ENCODE results near the gene TCEAL4. TPM values are rescaled to one million over a fixed set of nuclear protein-coding genes. Genes with fewer than 3 reads are reported as not detected.

Gene TCEAL4
- 15.5 and 23.8 TPM in 2 replicates for total RNA-seq (2014; rRNA removed; shearing (Covaris generic))

DNA sequence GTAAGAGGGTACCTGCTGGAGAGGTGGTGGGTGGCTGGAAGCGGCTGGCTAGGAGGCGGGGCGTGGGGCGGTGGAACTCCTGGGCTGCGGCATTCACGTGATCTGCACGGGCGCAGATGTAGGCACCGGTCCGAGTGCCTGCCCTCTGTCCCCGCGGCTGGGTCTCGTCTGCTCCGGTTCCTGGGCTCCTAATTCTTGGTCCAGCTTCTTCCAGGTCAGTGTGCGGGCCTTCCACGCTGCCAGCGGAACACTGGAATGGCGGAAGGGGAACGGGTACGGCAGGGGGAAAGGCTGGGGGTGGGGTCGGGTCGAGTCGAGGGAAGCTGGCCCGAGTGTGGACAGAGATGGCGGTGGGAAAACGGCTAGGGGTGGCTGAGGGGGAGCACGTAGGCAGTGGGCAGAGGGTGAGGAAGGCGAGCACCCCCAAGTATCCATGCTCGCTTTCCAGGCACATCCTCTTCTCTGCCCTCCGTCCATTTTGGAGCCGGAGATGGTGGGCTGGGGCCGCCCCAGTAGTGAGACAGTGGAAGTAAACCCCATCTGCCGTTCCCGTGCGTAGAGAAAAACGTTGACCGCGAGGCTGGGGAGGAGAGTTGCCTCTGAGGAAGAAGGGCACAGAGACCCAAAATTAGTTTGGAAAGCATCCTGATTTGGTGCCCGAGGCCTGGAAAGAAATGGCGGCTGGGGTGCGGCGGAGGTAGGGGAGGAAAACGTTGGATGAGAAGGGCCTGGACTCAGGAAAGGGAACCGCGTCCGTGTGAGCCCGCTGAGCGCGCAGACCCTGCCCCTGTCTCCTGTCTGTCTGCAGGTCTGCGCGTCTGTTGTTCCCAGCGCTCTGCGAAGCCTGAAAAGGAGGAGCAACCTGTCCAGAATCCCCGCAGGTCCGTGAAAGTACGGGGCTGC lies at the start of gene TCEAL4:
TCEAL4 (plus strand) TSS at position 105 of the 903 bp plus-strand sequence. CDS start 1,161 bp downstream, outside the sequence.
- no peaks in the 10 kb centered on the region for H3K27me3 ChIP-seq (ENCODE audit: control insufficient read depth, insufficient read depth, low read length)
- peak within 1 kb of the TSS; percentile 66 for H3K4me3 ChIP-seq (ENCODE audit: insufficient read depth, low read depth, low read length)
- peaks cover 6% of the 10 kb centered on the region for H3K36me3 ChIP-seq (replicated peaks; ENCODE audit: control insufficient read depth, insufficient read depth, low read length)
- DNase-seq: peak; percentile 71

DNA sequence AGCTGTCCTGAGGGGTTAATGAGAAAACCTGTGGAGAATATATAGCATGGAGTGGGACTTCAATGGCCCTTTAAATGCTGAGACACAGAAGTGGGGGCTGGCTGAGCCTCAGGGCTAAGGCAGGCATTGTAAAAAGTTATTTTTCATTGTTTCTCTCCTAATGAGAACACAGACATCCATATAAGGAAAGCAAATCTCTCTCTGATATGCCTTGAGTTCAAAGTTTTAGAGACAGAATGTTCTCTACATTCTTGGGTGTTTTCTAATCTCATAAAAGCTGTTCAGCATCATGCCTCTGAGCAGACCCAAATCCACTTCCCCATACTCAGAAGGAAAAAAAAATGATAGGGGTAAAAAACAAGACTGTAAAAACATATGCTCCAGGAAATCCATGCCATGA lies 49.2 kb upstream of the TCEAL4 start:
- DNase-seq: no peak
- Histone ChIP-seq H3K4me3 (ENCODE audit: insufficient read depth, low read depth, low read length) (no peak overlapping the region), H3K36me3 (replicated peaks; ENCODE audit: control insufficient read depth, insufficient read depth, low read length) (no peaks in the 10 kb centered on the region), H3K27me3 (ENCODE audit: control insufficient read depth, insufficient read depth, low read length) (no peaks in the 10 kb centered on the region)

DNA sequence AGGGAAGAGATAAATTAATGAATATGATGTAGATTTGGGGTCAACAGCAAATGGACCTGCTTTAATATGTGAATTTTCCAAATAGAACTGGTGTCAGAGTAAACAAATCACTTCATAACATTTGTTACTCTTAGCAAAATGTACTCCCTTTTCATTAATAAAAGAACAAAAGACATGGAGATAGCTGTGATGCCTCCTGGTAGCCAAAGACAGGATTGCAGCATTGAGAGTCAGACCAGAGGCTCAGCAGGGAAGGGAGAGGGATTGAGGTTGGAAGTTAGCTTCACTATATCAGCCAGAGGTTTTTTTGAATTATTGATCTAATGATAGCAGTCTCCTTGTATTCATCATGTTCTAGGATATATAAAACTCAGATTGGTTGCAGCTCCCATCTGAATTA lies 48.6 kb upstream of the TCEAL4 start:
- DNase-seq: no peak
- Histone ChIP-seq H3K4me3 (ENCODE audit: insufficient read depth, low read depth, low read length) (no peak overlapping the region), H3K27me3 (ENCODE audit: control insufficient read depth, insufficient read depth, low read length) (no peaks in the 10 kb centered on the region), H3K36me3 (replicated peaks; ENCODE audit: control insufficient read depth, insufficient read depth, low read length) (no peaks in the 10 kb centered on the region)

DNA sequence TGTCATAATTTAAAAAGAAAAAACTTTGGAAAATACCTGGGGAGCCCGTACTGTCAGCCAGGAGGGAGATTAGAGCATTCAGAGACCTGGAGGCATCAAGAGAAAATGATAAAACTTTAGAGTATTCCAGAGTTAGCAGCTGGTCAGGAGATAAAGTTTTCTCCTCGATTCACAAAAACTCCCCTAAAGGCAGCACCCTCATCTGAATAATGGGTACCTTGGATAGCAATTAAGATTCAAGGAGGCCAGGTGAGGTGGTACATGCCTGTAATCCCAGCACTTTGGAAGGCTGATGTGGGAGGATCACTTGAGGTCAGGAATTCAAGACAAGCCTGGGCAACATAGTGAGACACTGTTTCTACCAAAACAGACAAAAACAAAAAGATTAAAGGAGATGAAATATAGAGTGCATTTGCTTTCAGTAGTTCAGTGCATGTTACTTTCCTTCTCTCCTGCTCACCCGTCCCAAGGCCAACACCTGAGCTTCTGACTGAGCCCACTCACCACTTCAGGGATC lies 47.4 kb upstream of the TCEAL4 start:
- no peak for DNase-seq
- no peaks in the 10 kb centered on the region for H3K36me3 ChIP-seq (replicated peaks; ENCODE audit: control insufficient read depth, insufficient read depth, low read length)
- no peak overlapping the region for H3K4me3 ChIP-seq (ENCODE audit: insufficient read depth, low read depth, low read length)
- no peaks in the 10 kb centered on the region for H3K27me3 ChIP-seq (ENCODE audit: control insufficient read depth, insufficient read depth, low read length)

DNA sequence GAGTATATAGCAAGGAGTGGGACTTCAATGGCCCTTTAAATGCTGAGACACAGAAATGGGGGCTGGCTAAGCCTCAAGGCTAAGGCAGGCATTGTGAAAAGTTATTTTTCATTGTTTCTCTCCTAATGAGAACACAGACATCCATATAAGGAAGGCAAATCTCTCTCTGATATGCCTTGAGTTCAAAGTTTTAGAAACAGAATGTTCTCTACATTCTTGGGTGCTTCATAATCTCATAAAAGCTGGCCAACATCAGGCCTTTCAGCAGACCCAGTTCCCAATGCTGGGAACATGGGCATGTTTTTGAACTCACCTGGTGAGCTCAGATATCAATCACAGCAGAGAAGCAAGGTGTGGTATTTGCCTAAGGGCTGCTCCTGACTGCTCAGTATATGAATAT lies 46.6 kb upstream of the TCEAL4 start:
- Histone ChIP-seq H3K27me3 (ENCODE audit: control insufficient read depth, insufficient read depth, low read length) (no peaks in the 10 kb centered on the region), H3K4me3 (ENCODE audit: insufficient read depth, low read depth, low read length) (no peak overlapping the region), H3K36me3 (replicated peaks; ENCODE audit: control insufficient read depth, insufficient read depth, low read length) (no peaks in the 10 kb centered on the region)
- no peak for DNase-seq

DNA sequence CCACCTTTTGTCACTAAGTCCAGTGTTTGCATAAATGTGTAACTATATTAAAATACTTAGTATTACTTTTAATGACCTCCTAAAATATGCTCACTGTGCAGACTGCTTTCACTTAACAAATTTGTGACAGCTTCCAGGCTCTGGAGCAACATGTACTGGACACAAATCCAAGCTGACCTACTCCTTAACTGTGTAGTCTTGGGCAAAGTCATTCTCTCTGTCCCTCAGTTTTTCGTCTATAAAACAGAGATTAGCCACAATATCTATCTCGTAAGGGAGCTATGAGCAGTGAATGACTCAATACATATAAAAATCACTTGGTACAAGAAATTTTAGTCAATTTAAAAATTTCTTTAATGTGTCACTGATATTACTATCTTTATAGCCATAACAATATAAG lies 45.6 kb upstream of the TCEAL4 start:
- Histone ChIP-seq H3K4me3 (ENCODE audit: insufficient read depth, low read depth, low read length) (no peak overlapping the region), H3K36me3 (replicated peaks; ENCODE audit: control insufficient read depth, insufficient read depth, low read length) (no peaks in the 10 kb centered on the region), H3K27me3 (ENCODE audit: control insufficient read depth, insufficient read depth, low read length) (no peaks in the 10 kb centered on the region)
- no peak for DNase-seq

DNA sequence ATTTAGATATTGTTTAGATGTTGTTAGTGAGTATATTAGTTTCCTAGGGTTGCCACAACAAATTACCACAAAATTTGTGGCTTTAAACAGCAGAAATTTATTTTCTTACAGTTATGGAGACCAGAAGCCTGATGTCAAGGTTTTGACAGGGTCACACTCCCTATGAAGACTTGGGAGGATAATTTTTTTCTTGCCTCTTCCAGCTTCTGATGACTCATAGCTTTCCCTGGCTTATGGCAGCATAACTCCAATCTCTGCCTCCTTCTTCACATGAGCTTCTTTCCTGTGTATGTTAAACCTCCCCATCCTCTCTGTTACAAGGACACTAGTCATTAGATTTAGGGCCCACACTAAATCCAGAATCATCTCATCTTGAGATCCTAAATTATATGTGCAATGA lies 45.2 kb upstream of the TCEAL4 start:
- DNase-seq: no peak
- Histone ChIP-seq H3K4me3 (ENCODE audit: insufficient read depth, low read depth, low read length) (no peak overlapping the region), H3K36me3 (replicated peaks; ENCODE audit: control insufficient read depth, insufficient read depth, low read length) (no peaks in the 10 kb centered on the region), H3K27me3 (ENCODE audit: control insufficient read depth, insufficient read depth, low read length) (no peaks in the 10 kb centered on the region)

DNA sequence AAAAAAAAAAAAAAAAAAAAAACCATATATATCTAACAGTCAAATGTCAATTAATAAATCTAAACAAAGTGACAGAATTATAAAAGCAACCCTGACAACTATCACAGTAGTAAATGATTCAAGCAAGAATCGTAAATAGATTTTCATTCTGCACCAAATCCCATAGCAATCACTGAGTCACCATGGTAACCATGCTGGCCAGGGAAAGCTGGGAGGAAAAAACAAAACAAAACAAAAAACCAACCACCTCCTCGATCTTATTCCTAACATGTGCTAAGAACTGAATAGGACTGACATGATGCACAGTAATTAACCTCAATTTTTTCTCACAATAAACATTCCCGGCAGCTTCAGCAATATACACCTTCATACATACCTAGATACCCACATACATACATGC lies 35.4 kb upstream of the TCEAL4 start:
- no peak for DNase-seq
- H3K4me3 ChIP-seq (ENCODE audit: insufficient read depth, low read depth, low read length): no peak overlapping the region
- no peaks in the 10 kb centered on the region for H3K36me3 ChIP-seq (replicated peaks; ENCODE audit: control insufficient read depth, insufficient read depth, low read length)
- no peaks in the 10 kb centered on the region for H3K27me3 ChIP-seq (ENCODE audit: control insufficient read depth, insufficient read depth, low read length)

DNA sequence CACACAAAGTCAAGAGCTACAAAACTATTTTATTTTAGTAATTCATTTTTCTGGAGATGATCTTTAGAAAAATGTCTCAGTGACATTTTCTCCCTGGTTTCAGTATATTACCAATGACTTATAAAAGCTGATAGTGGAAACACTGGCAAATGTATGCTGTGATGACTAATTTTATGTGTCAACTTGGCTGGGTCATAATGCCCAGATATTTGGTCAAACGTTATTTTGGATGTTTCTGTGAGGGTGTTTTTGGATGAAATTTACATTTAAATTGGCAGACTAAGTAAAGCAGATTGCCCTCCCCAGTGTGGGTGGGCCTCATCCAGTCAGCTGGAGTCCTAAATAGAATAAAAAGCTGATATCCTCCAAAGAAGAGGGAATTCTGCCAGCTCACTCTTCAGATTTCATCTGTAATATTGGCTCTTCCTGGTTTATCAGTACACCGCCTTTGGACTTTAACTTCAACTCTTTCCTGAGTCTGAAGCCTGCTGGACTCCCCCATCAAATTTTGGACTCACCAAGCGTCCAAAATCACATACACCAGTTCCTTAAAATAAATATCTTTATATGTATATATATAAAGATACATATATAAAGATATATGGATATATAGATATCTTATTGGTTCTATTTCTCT lies 34.8 kb upstream of the TCEAL4 start:
- no peaks in the 10 kb centered on the region for H3K36me3 ChIP-seq (replicated peaks; ENCODE audit: control insufficient read depth, insufficient read depth, low read length)
- DNase-seq: no peak
- H3K27me3 ChIP-seq (ENCODE audit: control insufficient read depth, insufficient read depth, low read length): no peaks in the 10 kb centered on the region
- no peak overlapping the region for H3K4me3 ChIP-seq (ENCODE audit: insufficient read depth, low read depth, low read length)

DNA sequence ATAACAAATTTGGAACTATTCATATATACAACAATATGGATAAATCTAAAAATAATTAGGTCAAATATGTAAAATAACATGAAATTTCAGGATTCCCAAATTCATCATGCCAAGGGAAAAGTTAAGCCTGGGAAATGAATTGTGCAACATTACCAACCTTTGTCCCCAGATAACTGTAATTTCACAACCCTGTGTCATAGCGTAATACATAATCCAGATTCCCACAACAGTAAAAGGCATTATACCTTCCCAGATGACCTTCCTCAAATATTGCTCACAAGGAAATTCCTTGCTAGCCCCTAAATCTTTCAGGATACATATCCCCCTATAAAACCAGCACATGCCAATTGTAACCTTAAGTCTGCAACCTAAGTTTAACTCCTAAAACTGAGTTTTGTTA lies 33.1 kb upstream of the TCEAL4 start:
- H3K36me3 ChIP-seq (replicated peaks; ENCODE audit: control insufficient read depth, insufficient read depth, low read length): no peaks in the 10 kb centered on the region
- no peak overlapping the region for H3K4me3 ChIP-seq (ENCODE audit: insufficient read depth, low read depth, low read length)
- DNase-seq: no peak
- H3K27me3 ChIP-seq (ENCODE audit: control insufficient read depth, insufficient read depth, low read length): no peaks in the 10 kb centered on the region

DNA sequence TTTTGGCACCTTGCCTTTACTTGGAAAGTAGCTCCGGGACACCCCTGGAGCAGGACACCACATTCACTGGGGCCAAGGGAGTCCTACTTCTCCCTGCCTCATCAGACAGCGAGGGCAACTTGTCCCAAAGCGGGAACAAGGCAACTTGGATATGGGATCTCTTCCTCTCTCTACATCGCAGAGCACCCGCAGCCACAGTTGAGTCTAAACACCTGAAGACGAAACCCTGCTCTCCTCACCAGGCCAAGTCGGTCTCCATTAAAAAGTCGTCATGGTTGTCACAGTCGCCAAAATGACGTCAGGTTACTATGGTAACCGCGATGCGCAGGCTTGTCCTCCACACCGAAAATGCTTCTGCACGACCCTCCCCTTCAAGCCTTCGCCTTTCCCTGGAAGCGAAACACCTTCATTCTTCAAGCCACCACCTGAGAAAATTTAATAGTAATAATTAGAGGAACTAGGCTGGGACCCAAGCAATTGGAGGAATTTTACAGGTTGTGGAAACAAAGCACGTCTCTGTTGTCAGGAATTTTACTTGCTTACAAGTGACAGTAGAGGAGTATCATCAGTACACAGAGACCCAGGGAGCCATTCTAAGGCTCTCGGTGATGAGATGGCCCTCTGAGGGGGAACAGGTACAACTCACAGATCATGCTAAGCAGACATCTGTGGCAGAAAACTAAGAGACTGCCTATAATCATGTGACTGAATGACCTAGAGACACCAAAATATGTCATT lies 30.5 kb upstream of the TCEAL4 start:
- peak overlapping the region; percentile 57 for H3K4me3 ChIP-seq (ENCODE audit: insufficient read depth, low read depth, low read length)
- no peaks in the 10 kb centered on the region for H3K36me3 ChIP-seq (replicated peaks; ENCODE audit: control insufficient read depth, insufficient read depth, low read length)
- DNase-seq: peak; percentile 13
- H3K27me3 ChIP-seq (ENCODE audit: control insufficient read depth, insufficient read depth, low read length): no peaks in the 10 kb centered on the region

DNA sequence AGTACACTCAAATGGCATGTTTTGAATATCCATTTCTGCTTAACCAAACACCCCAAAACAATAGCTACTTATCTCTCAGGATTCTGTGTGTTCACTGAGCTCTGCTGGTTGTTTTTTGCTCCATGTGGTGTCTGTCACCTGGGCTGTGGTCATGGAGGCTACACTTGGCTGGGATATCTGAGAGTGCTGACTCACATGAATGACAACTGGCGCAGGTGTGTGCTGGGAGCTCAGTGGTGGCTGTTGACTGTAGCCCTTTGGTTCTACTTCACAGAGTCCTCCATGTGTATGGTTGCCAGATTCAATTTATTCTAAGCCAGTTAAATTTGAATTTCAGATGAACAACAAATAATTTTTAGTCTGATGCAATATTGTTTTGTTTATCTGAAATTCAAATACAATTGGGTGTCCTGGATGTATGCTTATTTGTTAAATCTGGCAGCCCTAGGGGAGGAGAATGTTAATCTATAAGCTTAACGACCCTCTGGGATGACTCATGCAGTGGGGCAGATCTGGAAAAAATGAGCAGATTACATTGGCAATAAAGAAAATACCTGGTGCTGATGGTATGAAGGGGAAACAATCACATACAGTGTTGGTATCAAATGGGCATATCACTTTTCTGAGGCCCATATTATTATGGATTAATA lies 28.2 kb upstream of the TCEAL4 start:
- H3K4me3 ChIP-seq (ENCODE audit: insufficient read depth, low read depth, low read length): no peak overlapping the region
- DNase-seq: no peak
- no peaks in the 10 kb centered on the region for H3K27me3 ChIP-seq (ENCODE audit: control insufficient read depth, insufficient read depth, low read length)

DNA sequence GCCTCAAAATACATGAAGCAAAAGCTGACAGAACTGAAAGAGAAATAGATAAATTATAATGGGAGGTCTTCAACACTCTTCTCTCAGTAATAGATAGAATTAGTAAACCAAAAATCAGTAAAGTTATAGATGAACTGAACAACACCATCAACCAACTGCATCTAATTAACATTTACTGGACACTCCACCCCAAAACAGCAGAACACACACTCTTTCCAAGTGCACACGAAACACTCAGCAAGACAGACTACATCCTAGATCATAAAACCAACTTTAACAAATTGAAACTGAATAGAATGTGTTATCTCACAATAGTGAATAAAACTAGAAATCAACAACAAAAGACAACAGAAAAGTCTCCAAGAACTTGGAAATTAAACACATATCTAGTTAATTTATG lies 25.1 kb upstream of the TCEAL4 start:
- no peak overlapping the region for H3K4me3 ChIP-seq (ENCODE audit: insufficient read depth, low read depth, low read length)
- no peaks in the 10 kb centered on the region for H3K36me3 ChIP-seq (replicated peaks; ENCODE audit: control insufficient read depth, insufficient read depth, low read length)
- no peak for DNase-seq
- H3K27me3 ChIP-seq (ENCODE audit: control insufficient read depth, insufficient read depth, low read length): no peaks in the 10 kb centered on the region

More for the DNA sequence above, 28.2 kb upstream of the TCEAL4 start:
- no peaks in the 10 kb centered on the region for H3K36me3 ChIP-seq (replicated peaks; ENCODE audit: control insufficient read depth, insufficient read depth, low read length)

DNA sequence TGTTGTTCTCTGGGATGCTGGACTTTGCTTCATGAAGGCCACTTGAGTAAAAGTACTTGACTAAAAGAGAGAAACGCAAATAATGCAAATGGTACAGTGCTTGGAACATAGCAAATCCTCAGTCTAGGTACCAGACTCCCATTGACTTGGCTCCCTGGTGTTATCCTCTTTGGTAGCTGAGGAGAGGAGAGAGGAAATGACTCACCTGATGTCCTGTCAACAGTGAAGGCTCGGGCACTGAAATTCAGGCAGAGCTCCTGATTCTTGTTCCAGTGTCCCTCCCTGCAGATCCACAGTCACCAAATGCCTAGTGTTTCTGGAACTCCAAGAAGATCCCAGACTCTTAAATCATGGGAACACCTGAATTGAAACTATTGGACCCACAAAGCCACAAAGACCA lies 22.5 kb upstream of the TCEAL4 start:
- DNase-seq: no peak
- Histone ChIP-seq H3K36me3 (replicated peaks; ENCODE audit: control insufficient read depth, insufficient read depth, low read length) (no peaks in the 10 kb centered on the region), H3K27me3 (ENCODE audit: control insufficient read depth, insufficient read depth, low read length) (no peaks in the 10 kb centered on the region), H3K4me3 (ENCODE audit: insufficient read depth, low read depth, low read length) (no peak overlapping the region)

Measured in H7 (cell line).